ENCODE measurements around the gene DNMT3A.

Gene DNMT3A

DNA sequence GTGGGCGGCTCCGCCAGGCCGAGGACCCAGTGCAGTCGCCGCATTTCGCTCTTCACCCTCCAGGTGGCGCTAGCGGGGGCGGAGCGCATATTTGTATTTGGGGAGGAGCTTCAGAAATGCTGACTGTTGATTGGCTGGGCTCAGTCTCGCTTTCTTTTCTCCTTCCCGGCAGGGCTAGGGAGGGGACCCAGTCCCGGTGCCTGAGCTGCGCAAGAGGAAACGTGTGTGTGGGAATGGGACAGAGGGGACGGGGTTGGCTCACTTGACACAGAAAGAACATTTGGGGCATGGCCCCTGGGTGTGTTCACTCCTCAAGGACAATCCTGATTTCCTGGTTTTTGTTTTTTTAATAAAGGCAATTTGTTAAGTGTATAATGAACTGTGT is 20.3 kb upstream of the DNMT3A start:
- H2AFZ ChIP-seq (ENCODE audit: low read depth, low read length), result peak overlapping the region; percentile 83
- H3K9me3 ChIP-seq (ENCODE audit: insufficient read depth, low read length, severe bottlenecking), result no peaks in the 10 kb centered on the region
- peak overlapping the region in 1 of 2 experiments; percentile 52; a peak in 2 of 4 replicates for H3K4me3 ChIP-seq (ENCODE audit: low read depth in 1 of 2, low read length in 2 of 2)
- H3K27ac ChIP-seq (ENCODE audit: low read length), result peak overlapping the region; percentile 16; the same call in 1 of the 2 replicates
- no peaks in the 10 kb centered on the region for H3K79me2 ChIP-seq (ENCODE audit: insufficient read depth, low read length)
- peak; percentile 100 for ATAC-seq (ENCODE audit: insufficient read depth, low read depth)
- no peaks in the 10 kb centered on the region for H3K27me3 ChIP-seq (ENCODE audit: insufficient read depth, low read length, poor library complexity)
- H3K4me1 ChIP-seq (ENCODE audit: insufficient read depth, low read length), result peaks cover 15% of the 10 kb centered on the region
- H3K9ac ChIP-seq (ENCODE audit: low read depth, low read length), result peak overlapping the region; percentile 43
- H3K36me3 ChIP-seq (ENCODE audit: insufficient read depth, low read length), result no peaks in the 10 kb centered on the region
- H4K20me1 ChIP-seq (ENCODE audit: insufficient read depth, low read length), result no peaks in the 10 kb centered on the region
- TF ChIP-seq, protein P1, sequence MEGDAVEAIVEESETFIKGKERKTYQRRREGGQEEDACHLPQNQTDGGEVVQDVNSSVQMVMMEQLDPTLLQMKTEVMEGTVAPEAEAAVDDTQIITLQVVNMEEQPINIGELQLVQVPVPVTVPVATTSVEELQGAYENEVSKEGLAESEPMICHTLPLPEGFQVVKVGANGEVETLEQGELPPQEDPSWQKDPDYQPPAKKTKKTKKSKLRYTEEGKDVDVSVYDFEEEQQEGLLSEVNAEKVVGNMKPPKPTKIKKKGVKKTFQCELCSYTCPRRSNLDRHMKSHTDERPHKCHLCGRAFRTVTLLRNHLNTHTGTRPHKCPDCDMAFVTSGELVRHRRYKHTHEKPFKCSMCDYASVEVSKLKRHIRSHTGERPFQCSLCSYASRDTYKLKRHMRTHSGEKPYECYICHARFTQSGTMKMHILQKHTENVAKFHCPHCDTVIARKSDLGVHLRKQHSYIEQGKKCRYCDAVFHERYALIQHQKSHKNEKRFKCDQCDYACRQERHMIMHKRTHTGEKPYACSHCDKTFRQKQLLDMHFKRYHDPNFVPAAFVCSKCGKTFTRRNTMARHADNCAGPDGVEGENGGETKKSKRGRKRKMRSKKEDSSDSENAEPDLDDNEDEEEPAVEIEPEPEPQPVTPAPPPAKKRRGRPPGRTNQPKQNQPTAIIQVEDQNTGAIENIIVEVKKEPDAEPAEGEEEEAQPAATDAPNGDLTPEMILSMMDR (IDR thresholded peaks at IDR 0.05; ENCODE audit: borderline replicate concordance, extremely low read depth, low read length, poor library complexity, severe bottlenecking), result peak; percentile 97
- TF ChIP-seq EZH2 (IDR thresholded peaks at IDR 0.05; ENCODE audit: borderline replicate concordance, low read depth, low read length, severe bottlenecking), result no peak
- peak overlapping the region; percentile 76 for H3K4me2 ChIP-seq (ENCODE audit: insufficient read depth, low read length)
- peak; percentile 93 for DNase-seq

DNA sequence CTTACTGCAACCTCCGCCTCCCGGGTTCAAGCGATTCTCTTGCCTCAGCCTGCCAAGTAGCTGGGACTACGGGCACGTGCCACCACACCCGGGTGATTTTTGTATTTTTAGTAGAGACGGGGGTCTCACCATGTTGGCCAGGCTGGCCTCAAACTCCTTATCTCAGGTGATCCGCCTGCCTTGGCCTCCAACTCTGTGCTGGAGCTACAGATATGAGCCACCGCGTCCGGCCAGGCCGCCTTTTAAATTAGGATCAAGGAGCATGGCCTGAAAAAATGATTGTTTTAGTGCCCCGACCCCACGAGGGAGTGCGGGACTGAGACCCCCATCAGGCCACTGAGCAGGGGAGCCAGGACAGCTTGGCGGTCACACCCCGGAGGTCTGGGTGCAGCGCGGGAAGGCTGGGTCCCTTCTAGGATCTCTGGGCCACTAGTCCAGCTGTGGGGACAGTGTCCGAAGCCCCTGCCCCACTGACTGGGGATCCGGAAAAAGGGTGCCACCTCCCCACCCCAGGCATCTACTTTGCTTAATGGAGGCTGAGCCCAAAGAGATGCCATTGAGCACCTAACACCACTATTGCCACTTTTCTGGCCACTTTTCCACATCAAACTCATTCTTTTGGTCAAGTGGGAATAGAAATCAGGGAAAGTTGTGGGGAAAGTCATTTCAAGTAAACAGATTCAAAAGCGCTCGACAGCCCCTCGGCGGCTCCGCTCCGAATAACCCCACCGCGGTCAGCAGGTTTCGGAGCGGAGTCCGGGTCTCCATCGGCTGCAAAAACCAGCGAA is 19.7 kb upstream of the DNMT3A start:
- Histone ChIP-seq H2AFZ (ENCODE audit: low read depth, low read length) (peak overlapping the region; percentile 83), H3K9ac (ENCODE audit: low read depth, low read length) (peak overlapping the region; percentile 43)
- DNase-seq, result no peak

DNA sequence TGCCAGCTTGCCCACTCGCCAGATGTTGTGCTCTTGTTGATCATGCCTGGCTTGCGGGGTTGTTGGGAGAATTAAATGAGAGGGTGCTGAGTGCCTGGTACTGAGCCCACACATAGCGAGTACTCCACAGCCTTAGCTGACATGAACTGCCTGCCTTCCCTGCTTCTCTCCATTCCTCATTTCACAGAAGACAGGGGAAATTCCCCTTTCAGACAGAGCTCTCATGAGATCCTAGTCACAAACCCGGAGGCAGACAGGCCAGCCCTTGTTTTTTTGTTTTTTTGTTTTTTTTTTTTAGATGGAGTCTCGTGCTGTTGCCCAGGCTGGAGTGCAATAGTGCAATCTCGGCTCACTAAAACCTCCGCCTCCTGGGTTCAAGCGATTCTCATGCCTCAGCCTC is 17.1 kb upstream of the DNMT3A start:
- Histone ChIP-seq H3K27me3 (ENCODE audit: insufficient read depth, low read length, poor library complexity) (no peaks in the 10 kb centered on the region), H2AFZ (ENCODE audit: low read depth, low read length) (no peak overlapping the region), H3K4me1 (ENCODE audit: insufficient read depth, low read length) (peaks cover 15% of the 10 kb centered on the region), H3K9me3 (ENCODE audit: insufficient read depth, low read length, severe bottlenecking) (no peaks in the 10 kb centered on the region), H3K36me3 (ENCODE audit: insufficient read depth, low read length) (no peaks in the 10 kb centered on the region), H4K20me1 (ENCODE audit: insufficient read depth, low read length) (no peaks in the 10 kb centered on the region), H3K9ac (ENCODE audit: low read depth, low read length) (no peak overlapping the region), H3K79me2 (ENCODE audit: insufficient read depth, low read length) (no peaks in the 10 kb centered on the region), H3K4me3 (ENCODE audit: low read depth in 1 of 2, low read length in 2 of 2) (no peak overlapping the region), H3K4me2 (ENCODE audit: insufficient read depth, low read length) (no peak overlapping the region), H3K27ac (ENCODE audit: low read length) (no peak overlapping the region)
- ATAC-seq (ENCODE audit: insufficient read depth, low read depth) (no peak), DNase-seq (no peak)
- TF ChIP-seq, protein P1 (IDR thresholded peaks at IDR 0.05; ENCODE audit: borderline replicate concordance, extremely low read depth, low read length, poor library complexity, severe bottlenecking), result no peak
- TF ChIP-seq EZH2 (IDR thresholded peaks at IDR 0.05; ENCODE audit: borderline replicate concordance, low read depth, low read length, severe bottlenecking), result no peak

More for the DNA sequence above, 19.7 kb upstream of the DNMT3A start:
- Histone ChIP-seq H3K4me3 (ENCODE audit: low read depth in 1 of 2, low read length in 2 of 2) (peak overlapping the region in 1 of 2 experiments; percentile 52; a peak in 2 of 4 replicates), H3K79me2 (ENCODE audit: insufficient read depth, low read length) (no peaks in the 10 kb centered on the region), H3K9me3 (ENCODE audit: insufficient read depth, low read length, severe bottlenecking) (no peaks in the 10 kb centered on the region), H3K4me2 (ENCODE audit: insufficient read depth, low read length) (peak overlapping the region; percentile 76), H3K4me1 (ENCODE audit: insufficient read depth, low read length) (peaks cover 15% of the 10 kb centered on the region), H3K27ac (ENCODE audit: low read length) (no peak overlapping the region), H3K27me3 (ENCODE audit: insufficient read depth, low read length, poor library complexity) (no peaks in the 10 kb centered on the region), H3K36me3 (ENCODE audit: insufficient read depth, low read length) (no peaks in the 10 kb centered on the region), H4K20me1 (ENCODE audit: insufficient read depth, low read length) (no peaks in the 10 kb centered on the region)
- no peak for TF ChIP-seq EZH2 (IDR thresholded peaks at IDR 0.05; ENCODE audit: borderline replicate concordance, low read depth, low read length, severe bottlenecking)
- TF ChIP-seq, protein P1 (IDR thresholded peaks at IDR 0.05; ENCODE audit: borderline replicate concordance, extremely low read depth, low read length, poor library complexity, severe bottlenecking), result no peak
- no peak for ATAC-seq (ENCODE audit: insufficient read depth, low read depth)

Measured in DND-41 (cell line).